ES-I3 (cell line): ENCODE measurements around the gene TMIGD1.
A peak's percentile ranks its signal among the peaks of the same experiment; 100 is the strongest.

ENCODE experiments used
- H3K36me3 ChIP-seq: 2 replicates; pipeline ENCODE4 v1.6.1; 2013; ENCODE audit warnings: mild to moderate bottlenecking, low read length, control low read depth, moderate library complexity; ENCODE audit not compliant: insufficient read depth
- H3K4me1 ChIP-seq: 2 replicates; pipeline ENCODE4 v1.6.1; 2013; ENCODE audit warnings: mild to moderate bottlenecking, control low read depth, low read length; ENCODE audit not compliant: insufficient read depth
- H3K9ac ChIP-seq: 2 replicates; pipeline ENCODE4 v1.6.1; 2013; ENCODE audit warnings: low read depth, mild to moderate bottlenecking, low read length, moderate library complexity
- H3K9me3 ChIP-seq: 2 replicates; pipeline ENCODE4 v1.6.1; 2013; ENCODE audit warnings: mild to moderate bottlenecking, low read length, moderate library complexity; ENCODE audit not compliant: control insufficient read depth, insufficient read depth

TMIGD1 gene

GRCh38 chr17:30300818-30301217, 33.0 kb downstream of the TMIGD1 start:
- Histone ChIP-seq H3K9me3 (no peaks in the 10 kb centered on the region), H3K4me1 (no peaks in the 10 kb centered on the region), H3K9ac (no peak overlapping the region), H3K36me3 (no peaks in the 10 kb centered on the region)

DNA sequence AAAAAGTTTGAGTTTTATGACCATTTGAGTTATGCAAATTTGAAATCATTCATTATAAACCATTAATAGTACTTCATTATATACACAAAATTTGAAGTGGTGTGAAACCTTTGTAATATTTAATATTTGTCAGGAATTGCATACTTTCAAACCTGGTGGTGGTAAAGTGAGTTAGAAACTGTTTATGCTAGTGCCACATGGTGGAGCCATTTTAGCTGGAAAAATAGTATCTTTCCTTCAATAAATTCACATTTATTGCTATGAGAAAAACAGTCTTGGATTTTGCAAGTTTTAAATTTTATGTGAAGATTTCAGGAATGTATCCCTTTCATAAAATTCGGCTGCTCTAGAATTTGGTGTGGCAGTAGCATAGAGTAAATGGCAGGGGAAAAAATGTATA, 34.9 kb downstream of the TMIGD1 start:
- no peaks in the 10 kb centered on the region for H3K4me1 ChIP-seq
- H3K9ac ChIP-seq, result no peak overlapping the region
- H3K9me3 ChIP-seq, result no peaks in the 10 kb centered on the region
- no peaks in the 10 kb centered on the region for H3K36me3 ChIP-seq

GRCh38 chr17:30297715-30298114, 36.1 kb downstream of the TMIGD1 start:
- no peak overlapping the region for H3K9ac ChIP-seq
- no peaks in the 10 kb centered on the region for H3K4me1 ChIP-seq
- H3K9me3 ChIP-seq, result no peaks in the 10 kb centered on the region
- H3K36me3 ChIP-seq, result no peaks in the 10 kb centered on the region

- no peaks in the 10 kb centered on the region for H3K36me3 ChIP-seq
- H3K9ac ChIP-seq, result no peak overlapping the region
- H3K4me1 ChIP-seq, result no peaks in the 10 kb centered on the region
- H3K9me3 ChIP-seq, result no peaks in the 10 kb centered on the region
These were observed 37.3 kb downstream of the TMIGD1 start for GRCh38 chr17:30296499-30297080.

DNA sequence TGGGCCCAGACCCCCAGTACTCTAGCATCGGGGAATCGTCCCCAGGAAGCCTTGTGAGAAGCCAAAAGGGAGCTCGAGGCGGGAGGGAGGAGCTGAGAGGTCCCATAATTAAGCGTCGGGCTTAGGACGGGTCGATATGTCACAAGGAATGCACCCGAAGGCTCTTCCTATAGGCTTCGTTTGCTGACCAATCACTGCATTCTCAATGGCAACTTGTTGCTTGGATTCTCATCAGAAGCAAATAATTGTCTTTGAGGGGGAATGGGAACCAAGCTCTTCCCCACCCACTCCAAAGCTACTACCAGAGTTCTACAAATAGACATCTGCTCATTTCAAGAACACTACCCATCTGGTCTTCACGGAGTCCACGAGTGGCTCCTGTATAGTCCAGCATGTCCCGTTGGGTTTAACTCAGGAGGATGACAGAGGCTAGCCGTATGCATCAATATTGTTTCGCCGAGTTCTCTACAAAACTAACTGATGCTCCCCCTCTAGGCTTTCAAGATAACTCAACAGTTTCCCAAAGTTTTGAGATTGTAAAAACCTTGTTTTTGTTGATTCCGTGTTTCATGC, 41.5 kb downstream of the TMIGD1 start:
- Histone ChIP-seq H3K4me1 (no peaks in the 10 kb centered on the region), H3K36me3 (0 out of 2 replicates have a peak, but pooled peaks cover 8% of the 10 kb centered on the region), H3K9ac (peak overlapping the region; percentile 86), H3K9me3 (no peaks in the 10 kb centered on the region)

DNA sequence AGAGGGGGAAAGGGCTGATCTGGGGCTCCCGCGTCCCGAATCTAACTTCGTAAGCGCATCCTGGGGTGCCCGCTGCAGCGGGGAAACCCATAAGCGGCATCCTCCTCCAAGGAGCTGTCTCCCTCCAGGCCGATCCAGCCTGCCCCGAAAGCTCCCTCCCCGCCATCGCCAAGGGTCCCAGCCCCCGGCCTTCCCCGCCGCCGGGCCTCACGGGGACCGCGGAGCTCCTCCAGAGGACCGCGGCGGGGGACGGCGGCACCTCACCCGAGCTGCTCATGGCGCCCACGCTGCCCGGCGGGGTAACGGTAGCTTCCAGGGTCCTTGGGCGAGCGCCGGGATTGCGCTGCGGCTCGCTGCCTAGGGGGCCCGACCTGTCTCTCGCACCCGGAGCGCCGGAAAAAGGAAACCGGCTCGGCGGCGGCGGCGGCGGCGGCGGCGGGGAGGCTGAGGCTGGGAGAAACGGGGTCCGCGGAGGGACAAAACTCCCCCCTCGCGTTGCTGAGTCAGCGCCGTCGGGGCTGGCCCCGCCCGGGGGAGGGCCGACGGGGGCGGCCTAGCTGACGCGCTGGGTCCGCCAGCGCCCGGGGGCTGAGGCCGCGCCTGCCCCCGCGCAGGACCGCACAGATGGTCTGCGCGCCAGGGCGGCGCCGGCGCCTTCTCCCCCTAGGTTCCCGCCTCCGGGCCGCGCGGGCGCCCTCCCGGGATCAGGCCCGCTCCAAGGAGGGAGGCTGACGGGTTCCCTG, 42.1 kb downstream of the TMIGD1 start, which contains the start of gene BLMH:
TSS of gene BLMH (minus strand) at position 402 of the 743 bp plus-strand sequence. CDS start at position 277, 125 bp downstream.
- H3K9ac ChIP-seq, result peak within 1 kb of the TSS; percentile 86
- H3K36me3 ChIP-seq, result 0 out of 2 replicates have a peak, but pooled peaks cover 8% of the 10 kb centered on the region
- H3K4me1 ChIP-seq, result no peaks in the 10 kb centered on the region
- H3K9me3 ChIP-seq, result no peaks in the 10 kb centered on the region

GRCh38 chr17:30290696-30291542, 42.9 kb downstream of the TMIGD1 start:
- Histone ChIP-seq H3K4me1 (no peaks in the 10 kb centered on the region), H3K36me3 (peaks cover 8% of the 10 kb centered on the region; the same call in 1 of the 2 replicates)

DNA sequence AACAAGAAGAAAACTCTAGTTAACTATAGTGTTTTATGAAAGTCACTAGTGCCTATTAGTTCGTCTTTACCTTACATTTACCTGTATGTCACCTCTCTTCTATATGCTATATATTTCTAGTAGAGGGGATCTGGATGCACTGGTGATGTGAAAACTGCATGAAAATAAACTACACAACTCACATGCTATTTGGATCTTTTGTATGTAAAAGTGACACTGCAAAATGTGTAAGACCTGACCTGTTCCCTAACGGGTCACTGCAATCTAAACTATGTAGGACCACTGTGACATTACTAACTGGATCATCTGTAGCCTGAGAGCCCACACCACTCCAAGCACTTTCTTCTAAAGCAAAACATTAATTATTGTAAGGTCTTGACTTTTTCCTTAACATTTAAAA, 43.8 kb downstream of the TMIGD1 start:
- Histone ChIP-seq H3K9ac (no peak overlapping the region), H3K36me3 (peaks cover 13% of the 10 kb centered on the region; the same call in 1 of the 2 replicates), H3K9me3 (no peaks in the 10 kb centered on the region), H3K4me1 (no peaks in the 10 kb centered on the region)

More at GRCh38 chr17:30290696-30291542, 42.9 kb downstream of the TMIGD1 start:
- Histone ChIP-seq H3K9ac (peak overlapping the region; percentile 86), H3K9me3 (no peaks in the 10 kb centered on the region)

GRCh38 chr17:30279156-30279555, 54.7 kb downstream of the TMIGD1 start:
- Histone ChIP-seq H3K9ac (no peak overlapping the region), H3K36me3 (peaks cover 5% of the 10 kb centered on the region), H3K9me3 (no peaks in the 10 kb centered on the region), H3K4me1 (no peaks in the 10 kb centered on the region)

DNA sequence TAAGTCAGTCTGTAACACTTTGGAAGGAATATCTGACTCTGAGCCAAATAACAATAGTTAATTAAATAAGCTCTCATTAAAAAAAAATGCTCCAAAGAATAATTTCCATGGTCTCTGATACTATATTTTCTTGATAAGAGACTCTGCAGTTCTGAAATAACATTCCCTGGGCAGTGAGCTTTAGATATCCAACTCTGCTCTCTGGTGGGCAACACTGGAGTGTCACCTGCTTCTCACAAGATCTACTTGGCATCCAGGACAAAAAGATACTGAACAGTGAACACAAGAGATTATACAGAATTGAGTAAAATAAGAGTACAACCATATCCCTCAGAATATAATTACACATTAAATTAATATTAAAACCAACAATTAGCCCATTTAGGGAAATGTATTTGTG, 55.8 kb downstream of the TMIGD1 start:
- Histone ChIP-seq H3K9ac (no peak overlapping the region), H3K9me3 (no peaks in the 10 kb centered on the region), H3K36me3 (peaks cover 11% of the 10 kb centered on the region), H3K4me1 (no peaks in the 10 kb centered on the region)

DNA sequence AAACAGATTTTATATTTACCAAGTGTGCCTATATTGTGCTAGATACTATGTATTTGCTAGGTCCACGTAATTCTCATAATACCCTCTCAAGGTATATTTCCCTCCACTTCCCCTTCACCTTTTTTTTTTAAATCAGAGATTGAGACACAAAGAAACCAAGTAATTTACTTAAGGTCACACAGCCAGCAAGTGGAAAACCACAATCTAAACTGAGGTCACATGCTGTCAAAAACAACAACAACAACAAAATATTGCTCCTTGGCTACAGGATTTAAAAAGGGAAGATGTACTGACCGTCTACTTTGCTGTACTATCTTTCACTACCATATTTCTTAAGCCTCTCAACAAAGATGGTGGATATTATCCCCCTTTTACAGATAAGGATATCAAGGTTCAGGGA, 57.9 kb downstream of the TMIGD1 start:
- no peak overlapping the region for H3K9ac ChIP-seq
- H3K36me3 ChIP-seq, result peaks cover 21% of the 10 kb centered on the region
- no peaks in the 10 kb centered on the region for H3K9me3 ChIP-seq
- no peaks in the 10 kb centered on the region for H3K4me1 ChIP-seq

DNA sequence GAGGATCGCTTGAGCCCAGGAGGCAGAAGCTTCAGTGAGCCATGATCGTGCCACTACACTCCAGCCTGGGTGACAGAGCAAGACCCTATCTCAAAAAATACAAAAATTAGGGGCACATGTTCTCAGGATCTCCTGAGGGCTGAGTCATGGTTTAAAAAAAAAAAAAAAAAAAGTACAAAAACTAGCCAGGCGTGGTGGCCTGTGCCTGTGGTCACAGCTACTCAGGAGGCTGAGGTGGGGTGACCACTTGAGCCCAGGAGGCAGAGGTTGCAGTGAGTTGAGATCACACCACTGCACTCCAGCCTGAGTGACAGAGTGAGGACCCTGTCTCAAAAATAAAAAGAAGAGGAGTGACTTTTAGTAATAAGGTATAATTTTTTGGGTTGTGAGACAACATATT, 59.0 kb downstream of the TMIGD1 start:
- no peaks in the 10 kb centered on the region for H3K9me3 ChIP-seq
- H3K4me1 ChIP-seq, result no peaks in the 10 kb centered on the region
- no peak overlapping the region for H3K9ac ChIP-seq
- H3K36me3 ChIP-seq, result peaks cover 23% of the 10 kb centered on the region

GRCh38 chr17:30273373-30273772, 60.5 kb downstream of the TMIGD1 start:
- Histone ChIP-seq H3K36me3 (peaks cover 23% of the 10 kb centered on the region), H3K9ac (no peak overlapping the region), H3K9me3 (no peaks in the 10 kb centered on the region), H3K4me1 (no peaks in the 10 kb centered on the region)

DNA sequence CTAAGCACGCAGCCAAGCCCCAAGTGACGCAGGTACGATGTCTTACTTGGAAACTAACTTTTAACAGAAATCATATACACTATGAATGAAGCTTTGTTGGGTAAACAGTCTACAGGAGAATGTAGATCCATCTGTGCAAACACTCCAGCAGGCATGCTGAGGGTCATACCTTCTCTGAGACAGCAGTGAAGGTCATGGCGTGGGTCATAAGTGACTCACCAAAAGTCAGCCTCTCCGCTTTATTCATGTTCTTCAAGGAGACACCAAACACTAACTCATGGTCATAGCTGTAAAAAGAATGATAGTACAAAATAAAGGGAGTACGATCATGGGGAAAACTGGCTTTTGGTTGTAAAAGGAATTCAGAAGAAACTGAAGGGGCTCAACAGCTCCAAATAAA, 62.8 kb downstream of the TMIGD1 start:
- H3K9me3 ChIP-seq, result no peaks in the 10 kb centered on the region
- H3K36me3 ChIP-seq, result peaks cover 17% of the 10 kb centered on the region
- H3K9ac ChIP-seq, result no peak overlapping the region
- no peaks in the 10 kb centered on the region for H3K4me1 ChIP-seq
